Activated B cell treated with CpG ODN at 0.5 μM for 24 hours (primary cell): ENCODE data around the gene DOCK3. TPM values are rescaled to one million over a fixed set of nuclear protein-coding genes. Genes with fewer than 3 reads are reported as not detected.

Experiments used
- ATAC-seq: fragments of 200-7000 bp; cut with Tn5 transposase; one replicate; pipeline ENCODE4 v1.10.0; 2021; ENCODE audit warnings: low read depth, mild to moderate bottlenecking, moderate library complexity
- CTCF ChIA-PET: fragments of 350-600 bp; sonication (Branson Sonifier 250); formaldehyde crosslinking; loops from one replicate; lab custom pipeline; 2021; ENCODE audit warnings: antibody characterized with exemption; lab: Charles Lee
- POLR2A ChIA-PET: fragments of 350-600 bp; sonication (Branson Sonifier 250); formaldehyde crosslinking; loops from one replicate; lab custom pipeline; 2021; ENCODE audit warnings: antibody characterized with exemption; lab: Charles Lee
- DNase-seq: peaks from one replicate; pipeline ENCODE4 v3.0.0; 2022
- H3K27ac Mint-ChIP-seq: one replicate; pipeline ENCODE4 v1.8.0; 2020; ENCODE audit warnings: mixed read lengths
- H3K27me3 Mint-ChIP-seq: one replicate; pipeline ENCODE4 v1.8.0; 2021; ENCODE audit warnings: mixed read lengths
- H3K36me3 Mint-ChIP-seq: one replicate; pipeline ENCODE4 v1.8.0; 2021; ENCODE audit warnings: low read depth, mixed read lengths
- H3K4me1 Mint-ChIP-seq: one replicate; pipeline ENCODE4 v1.8.0; 2021; ENCODE audit warnings: mixed read lengths
- H3K4me3 Mint-ChIP-seq: one replicate; pipeline ENCODE4 v1.8.0; 2020; ENCODE audit warnings: mild to moderate bottlenecking, mixed read lengths
- H3K9me3 Mint-ChIP-seq: one replicate; pipeline ENCODE4 v1.8.0; 2020; ENCODE audit warnings: mixed read lengths
- intact Hi-C: fragments of 100-400 bp; cut with micrococcal nuclease; formaldehyde crosslinking; loops from one replicate; pipeline ENCODE4 v1.15.1; 2024
- total RNA-seq: library from RNA; stranded (reverse); gene quantifications from 2 replicates; pipeline ENCODE4 v1.2.3, GENCODE V29; 2022
- TF ChIP-seq, protein P1 (sequence below): fragments of 200-600 bp; IDR thresholded peaks from one replicate; pipeline ENCODE4 v1.8.0; 2022; ENCODE audit warnings: antibody characterized with exemption, mild to moderate bottlenecking

The DOCK3 gene
- total RNA-seq, 1 donor from 2014 or later, result 0.04 TPM

DNA sequence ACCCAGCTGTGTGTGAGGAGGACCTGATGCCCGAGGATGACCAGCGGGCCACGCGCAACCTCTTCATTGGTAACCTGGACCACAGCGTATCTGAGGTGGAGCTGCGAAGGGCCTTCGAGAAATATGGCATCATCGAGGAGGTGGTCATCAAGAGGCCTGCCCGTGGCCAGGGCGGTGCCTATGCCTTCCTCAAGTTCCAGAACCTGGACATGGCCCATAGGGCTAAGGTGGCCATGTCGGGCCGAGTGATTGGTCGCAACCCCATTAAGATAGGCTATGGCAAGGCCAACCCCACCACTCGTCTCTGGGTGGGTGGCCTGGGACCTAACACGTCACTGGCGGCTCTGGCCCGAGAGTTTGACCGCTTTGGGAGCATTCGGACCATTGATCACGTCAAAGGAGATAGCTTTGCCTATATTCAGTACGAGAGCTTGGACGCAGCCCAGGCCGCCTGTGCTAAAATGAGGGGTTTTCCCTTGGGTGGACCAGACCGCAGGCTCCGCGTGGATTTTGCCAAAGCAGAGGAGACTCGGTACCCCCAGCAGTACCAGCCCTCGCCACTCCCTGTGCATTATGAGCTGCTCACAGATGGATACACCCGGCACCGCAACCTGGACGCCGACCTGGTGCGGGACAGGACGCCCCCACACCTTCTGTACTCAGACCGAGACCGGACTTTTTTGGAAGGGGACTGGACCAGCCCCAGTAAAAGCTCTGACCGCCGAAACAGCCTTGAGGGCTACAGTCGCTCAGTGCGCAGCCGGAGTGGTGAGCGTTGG lies 717.8 kb downstream of the DOCK3 start:
- intact Hi-C loops, result no loop called here
- ATAC-seq (no peak), DNase-seq (no peak)
- H3K4me1 Mint-ChIP-seq, result peaks cover 56% of the 10 kb centered on the region
- H3K27me3 Mint-ChIP-seq, result no peaks in the 10 kb centered on the region
- peaks cover 62% of the 10 kb centered on the region for H3K36me3 Mint-ChIP-seq
- H3K4me3 Mint-ChIP-seq, result peak overlapping the region; percentile 82
- TF ChIP-seq, protein P1, sequence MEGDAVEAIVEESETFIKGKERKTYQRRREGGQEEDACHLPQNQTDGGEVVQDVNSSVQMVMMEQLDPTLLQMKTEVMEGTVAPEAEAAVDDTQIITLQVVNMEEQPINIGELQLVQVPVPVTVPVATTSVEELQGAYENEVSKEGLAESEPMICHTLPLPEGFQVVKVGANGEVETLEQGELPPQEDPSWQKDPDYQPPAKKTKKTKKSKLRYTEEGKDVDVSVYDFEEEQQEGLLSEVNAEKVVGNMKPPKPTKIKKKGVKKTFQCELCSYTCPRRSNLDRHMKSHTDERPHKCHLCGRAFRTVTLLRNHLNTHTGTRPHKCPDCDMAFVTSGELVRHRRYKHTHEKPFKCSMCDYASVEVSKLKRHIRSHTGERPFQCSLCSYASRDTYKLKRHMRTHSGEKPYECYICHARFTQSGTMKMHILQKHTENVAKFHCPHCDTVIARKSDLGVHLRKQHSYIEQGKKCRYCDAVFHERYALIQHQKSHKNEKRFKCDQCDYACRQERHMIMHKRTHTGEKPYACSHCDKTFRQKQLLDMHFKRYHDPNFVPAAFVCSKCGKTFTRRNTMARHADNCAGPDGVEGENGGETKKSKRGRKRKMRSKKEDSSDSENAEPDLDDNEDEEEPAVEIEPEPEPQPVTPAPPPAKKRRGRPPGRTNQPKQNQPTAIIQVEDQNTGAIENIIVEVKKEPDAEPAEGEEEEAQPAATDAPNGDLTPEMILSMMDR, result no peak
- ChIA-PET CTCF (interaction anchor here (1.1 kb wide), 1 partner anchor 9 kb away, joined by 3 read pairs; no protein-coding TSS in a partner anchor), POLR2A (interaction anchor here (0.6 to 2.3 kb wide), 3 partner anchors 107 to 824 kb away, joined by 3 to 9 read pairs (median 4); partner anchors contain the start of gene DCAF1)
- no peak overlapping the region for H3K27ac Mint-ChIP-seq
- H3K9me3 Mint-ChIP-seq, result no peaks in the 10 kb centered on the region

DNA sequence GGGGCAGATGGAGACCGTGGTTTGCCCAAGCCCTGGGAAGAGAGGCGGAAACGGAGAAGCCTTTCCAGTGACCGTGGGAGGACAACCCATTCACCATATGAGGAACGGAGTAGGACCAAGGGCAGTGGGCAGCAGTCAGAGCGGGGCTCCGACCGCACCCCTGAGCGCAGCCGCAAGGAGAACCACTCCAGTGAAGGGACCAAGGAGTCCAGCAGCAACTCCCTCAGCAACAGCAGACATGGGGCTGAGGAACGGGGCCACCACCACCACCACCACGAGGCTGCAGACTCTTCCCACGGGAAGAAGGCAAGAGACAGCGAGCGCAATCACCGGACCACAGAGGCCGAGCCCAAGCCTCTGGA lies 718.4 kb downstream of the DOCK3 start:
- TF ChIP-seq, protein P1, result no peak
- intact Hi-C loops, result no loop called here
- CTCF ChIA-PET, result no interaction called here
- Mint-ChIP-seq H3K9me3 (no peaks in the 10 kb centered on the region), H3K4me1 (peaks cover 51% of the 10 kb centered on the region), H3K36me3 (peaks cover 60% of the 10 kb centered on the region), H3K27ac (no peak overlapping the region), H3K27me3 (no peaks in the 10 kb centered on the region), H3K4me3 (no peak overlapping the region)
- DNase-seq (no peak), ATAC-seq (no peak)
- POLR2A ChIA-PET, result interaction anchor here (2.3 kb wide), 1 partner anchor 106 kb away, joined by 9 read pairs; the partner anchor contains the start of gene DCAF1

DNA sequence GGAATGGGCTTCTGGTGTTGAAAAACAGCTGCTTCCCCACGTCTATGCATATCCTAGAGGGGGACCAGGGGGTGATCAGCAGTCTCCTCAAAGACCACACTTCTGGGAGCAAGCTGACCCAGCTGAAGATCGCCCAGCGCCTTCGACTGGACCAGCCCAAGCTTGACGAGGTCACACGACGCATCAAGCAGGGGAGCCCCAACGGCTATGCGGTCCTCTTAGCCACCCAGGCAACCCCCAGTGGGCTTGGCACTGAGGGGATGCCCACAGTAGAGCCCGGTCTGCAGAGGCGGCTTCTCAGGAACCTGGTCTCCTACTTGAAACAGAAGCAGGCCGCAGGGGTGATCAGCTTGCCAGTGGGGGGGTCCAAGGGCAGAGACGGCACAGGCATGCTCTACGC lies 718.8 kb downstream of the DOCK3 start:
- no peaks in the 10 kb centered on the region for H3K27me3 Mint-ChIP-seq
- POLR2A ChIA-PET, result interaction anchor here (1.4 to 2.3 kb wide), 2 partner anchors 8 to 106 kb away, joined by 7 to 9 read pairs; partner anchors contain the start of genes DCAF1 and MANF
- peaks cover 60% of the 10 kb centered on the region for H3K36me3 Mint-ChIP-seq
- no peaks in the 10 kb centered on the region for H3K9me3 Mint-ChIP-seq
- intact Hi-C loops, result no loop called here
- no peak overlapping the region for H3K4me3 Mint-ChIP-seq
- H3K27ac Mint-ChIP-seq, result no peak overlapping the region
- DNase-seq, result no peak
- TF ChIP-seq, protein P1, result no peak
- CTCF ChIA-PET, result no interaction called here
- H3K4me1 Mint-ChIP-seq, result peaks cover 51% of the 10 kb centered on the region
- ATAC-seq, result no peak

DNA sequence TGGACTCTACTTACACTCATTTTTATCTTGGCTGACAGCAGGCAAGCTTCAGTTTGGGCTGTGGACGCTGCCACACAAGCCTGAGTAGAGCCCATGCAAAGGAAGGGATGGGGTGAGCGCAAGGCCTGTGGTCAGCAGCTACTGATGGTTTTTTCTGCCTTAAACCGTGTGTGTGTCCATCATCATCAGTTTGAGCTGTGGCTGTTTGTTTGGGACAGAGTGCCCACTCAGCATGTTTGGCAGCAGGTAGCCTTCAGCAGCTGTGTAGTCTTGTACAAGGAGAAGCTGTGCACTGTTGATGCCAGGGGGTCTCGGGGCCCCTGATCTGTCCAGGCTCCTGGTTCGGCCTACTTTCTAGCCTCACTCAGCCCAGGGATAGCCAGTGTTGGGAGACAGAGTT lies 719.8 kb downstream of the DOCK3 start:
- ATAC-seq (no peak), DNase-seq (no peak)
- Mint-ChIP-seq H3K4me1 (peaks cover 44% of the 10 kb centered on the region), H3K9me3 (no peaks in the 10 kb centered on the region), H3K36me3 (peaks cover 60% of the 10 kb centered on the region), H3K27me3 (no peaks in the 10 kb centered on the region), H3K4me3 (no peak overlapping the region), H3K27ac (peak overlapping the region; percentile 30)
- TF ChIP-seq, protein P1, result no peak
- POLR2A ChIA-PET, result interaction anchor here (0.5 to 1.4 kb wide), 2 partner anchors 9 to 17 kb away, joined by 4 to 7 read pairs; partner anchors contain the start of gene MANF
- intact Hi-C loops, result no loop called here
- CTCF ChIA-PET, result no interaction called here

DNA sequence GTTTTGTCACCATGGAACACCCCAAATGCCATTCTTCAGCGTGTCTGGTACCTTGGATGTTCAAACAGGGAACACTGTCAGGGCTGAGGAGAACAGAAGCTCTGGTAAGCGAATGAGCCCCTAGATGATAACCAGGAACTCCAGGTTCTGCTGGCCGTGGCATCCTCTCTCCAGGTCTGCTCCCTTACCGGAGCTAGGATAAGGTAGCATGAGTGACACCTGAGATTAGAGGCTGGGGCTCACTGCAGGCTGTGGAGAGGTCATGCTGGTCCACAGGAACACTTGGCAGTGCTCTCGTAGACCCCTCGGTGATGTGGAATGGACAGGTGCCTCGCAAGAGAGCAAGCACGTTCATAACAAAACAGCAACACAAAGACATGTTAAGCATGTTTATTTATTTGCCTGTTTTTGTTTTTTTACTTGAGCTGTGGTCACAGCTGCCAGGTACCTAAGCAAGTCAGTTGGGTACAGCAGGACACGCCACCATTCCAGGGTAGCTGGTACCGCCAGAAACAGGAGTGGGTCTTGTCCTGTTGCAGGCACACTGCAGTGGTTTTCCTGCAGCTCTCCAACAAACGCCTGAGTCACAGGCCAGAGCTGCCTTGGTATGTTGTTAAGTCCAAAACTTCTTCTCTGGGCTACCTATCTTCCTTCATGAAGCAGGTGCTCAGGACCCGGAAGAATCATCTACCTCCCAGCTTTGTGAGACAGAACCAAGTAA lies 720.9 kb downstream of the DOCK3 start:
- no peak for ATAC-seq
- Mint-ChIP-seq H3K4me1 (peaks cover 37% of the 10 kb centered on the region), H3K9me3 (no peaks in the 10 kb centered on the region), H3K27ac (no peak overlapping the region), H3K27me3 (no peaks in the 10 kb centered on the region), H3K4me3 (no peak overlapping the region), H3K36me3 (peaks cover 69% of the 10 kb centered on the region)
- ChIA-PET CTCF (no interaction called here), POLR2A (interaction anchor here (0.9 kb wide), 1 partner anchor 10 kb away, joined by 3 read pairs; the partner anchor contains the start of gene MANF)
- TF ChIP-seq, protein P1, result no peak
- intact Hi-C loops, result no loop called here
- DNase-seq, result no peak
